CD4-positive, alpha-beta T cell (primary cell): Measurements from ENCODE around the gene HIPK4. TPM values are rescaled to one million over a fixed set of nuclear protein-coding genes. Genes with fewer than 3 reads are reported as not detected.

Experiments used
- ATAC-seq: fragments of 200-7000 bp; cut with Tn5 transposase; one replicate; pipeline ENCODE4 v1.10.0; 2022; ENCODE audit warnings: mild to moderate bottlenecking; ENCODE audit not compliant: poor library complexity
- CTCF ChIA-PET: fragments of 350-600 bp; sonication (Branson Sonifier 250); formaldehyde crosslinking; loops from one replicate; lab custom pipeline; 2021; ENCODE audit warnings: antibody characterized with exemption, inconsistent platforms; lab: Charles Lee
- POLR2A ChIA-PET: fragments of 350-600 bp; sonication (Branson Sonifier 250); formaldehyde crosslinking; loops from one replicate; lab custom pipeline; 2021; ENCODE audit warnings: antibody characterized with exemption, inconsistent platforms; lab: Charles Lee
- DNase-seq, 14 experiments: peaks; one replicate each; pipeline ENCODE4 v3.0.0-alpha.2; 2013 to 2020; ENCODE audit warnings: mixed read lengths in 2 of 14
- H3K27ac ChIP-seq, 2 donors: one replicate each; pipeline versions ENCODE4 v1.5.1 to v1.7.0; 2013; ENCODE audit warnings: low read length in 2 of 2, low read depth in 1 of 2, mild to moderate bottlenecking in 1 of 2
- H3K27me3 ChIP-seq, 2 experiments: 1 replicate in 1 of 2; 2 replicates in 1 of 2; pipeline versions ENCODE4 v1.6.1 to v1.7.0; 2013; ENCODE audit warnings: low read length in 2 of 2, control low read depth in 1 of 2, mild to moderate bottlenecking in 1 of 2, moderate library complexity in 1 of 2; ENCODE audit not compliant: insufficient read depth in 2 of 2, control insufficient read depth in 1 of 2
- H3K36me3 ChIP-seq: one replicate; pipeline ENCODE4 v1.6.1; 2013; ENCODE audit warnings: low read length, control low read depth; ENCODE audit not compliant: insufficient read depth
- H3K4me1 ChIP-seq: one replicate; pipeline ENCODE4 v1.6.1; 2013; ENCODE audit warnings: low read length, control low read depth; ENCODE audit not compliant: insufficient read depth
- H3K4me3 ChIP-seq: one replicate; pipeline ENCODE4 v1.5.1; 2013; ENCODE audit warnings: mild to moderate bottlenecking, low read length, moderate library complexity
- H3K9me3 ChIP-seq, 2 experiments: 1 replicate in 1 of 2; 2 replicates in 1 of 2; pipeline versions ENCODE4 v1.6.1 to v1.7.0; 2013; ENCODE audit warnings: low read length in 2 of 2, mild to moderate bottlenecking in 2 of 2, control low read depth in 1 of 2, moderate library complexity in 1 of 2; ENCODE audit not compliant: control insufficient read depth in 1 of 2, insufficient read depth in 1 of 2
- H3K27ac Mint-ChIP-seq: one replicate; pipeline ENCODE4 v1.8.0; 2020; ENCODE audit warnings: mixed read lengths
- H3K27me3 Mint-ChIP-seq: one replicate; pipeline ENCODE4 v1.8.0; 2021; ENCODE audit warnings: mixed read lengths
- H3K36me3 Mint-ChIP-seq: one replicate; pipeline ENCODE4 v1.8.0; 2021; ENCODE audit warnings: low read depth, mixed read lengths
- H3K4me1 Mint-ChIP-seq: one replicate; pipeline ENCODE4 v1.8.0; 2021; ENCODE audit warnings: low read depth, mixed read lengths
- H3K4me3 Mint-ChIP-seq: one replicate; pipeline ENCODE4 v1.8.0; 2020; ENCODE audit warnings: mild to moderate bottlenecking, mixed read lengths
- H3K9me3 Mint-ChIP-seq: one replicate; pipeline ENCODE4 v1.8.0; 2020; ENCODE audit warnings: mixed read lengths
- CTCF ChIP-seq: fragments of 200-600 bp; IDR thresholded peaks from one replicate; pipeline ENCODE4 v1.8.0; 2022; ENCODE audit warnings: antibody characterized with exemption, mild to moderate bottlenecking
- intact Hi-C, 2 experiments: fragments of 100-400 bp; cut with DNase I in 1 of 2; cut with micrococcal nuclease in 1 of 2; formaldehyde crosslinking; loops; one replicate each; pipeline versions ENCODE4 v1.15.1 to v1.9.0; 2023 to 2025; cut with DNase I, micrococcal nuclease
- total RNA-seq, 174 experiments: library from RNA in 2 of 174; stranded (reverse) in 2 of 174; gene quantifications; one replicate each; pipeline ENCODE4 v1.2.3 and lab custom pipeline; 2021 to 2026

HIPK4 gene
- total RNA-seq, 2 experiments from 2014 or later: 0.08 to 0.11 TPM

GRCh38 chr19:40358773-40359172 is 31.2 kb downstream of the HIPK4 start:
- Mint-ChIP-seq H3K4me1 (peaks cover 25% of the 10 kb centered on the region), H3K36me3 (peaks cover 9% of the 10 kb centered on the region)
- POLR2A ChIA-PET: no interaction called here

GRCh38 chr19:40357640-40358039 is 32.3 kb downstream of the HIPK4 start:
- ChIA-PET CTCF (no interaction called here), POLR2A (no interaction called here)
- intact Hi-C loops: no loop called here
- no peaks in the 10 kb centered on the region for H3K27me3 Mint-ChIP-seq
- H3K36me3 Mint-ChIP-seq: peaks cover 9% of the 10 kb centered on the region
- Histone ChIP-seq H3K4me3 (no peak overlapping the region), H3K9me3 (no peaks in the 10 kb centered on the region), H3K27me3 (no peaks in the 10 kb centered on the region), H3K27ac (no peak overlapping the region), H3K36me3 (peaks cover 3% of the 10 kb centered on the region), H3K4me1 (peaks cover 11% of the 10 kb centered on the region)
- DNase-seq (no peak), ATAC-seq (no peak)
- H3K27ac Mint-ChIP-seq: no peak overlapping the region
- no peaks in the 10 kb centered on the region for H3K9me3 Mint-ChIP-seq
- H3K4me3 Mint-ChIP-seq: no peak overlapping the region
- no peak for TF ChIP-seq CTCF
- peaks cover 19% of the 10 kb centered on the region for H3K4me1 Mint-ChIP-seq

More at GRCh38 chr19:40358773-40359172, 31.2 kb downstream of the HIPK4 start:
- Mint-ChIP-seq H3K9me3 (no peaks in the 10 kb centered on the region), H3K27ac (no peak overlapping the region), H3K27me3 (no peaks in the 10 kb centered on the region), H3K4me3 (no peak overlapping the region)
- intact Hi-C loops: no loop called here
- no peaks in the 10 kb centered on the region for H3K9me3 ChIP-seq
- H3K4me3 ChIP-seq: no peak overlapping the region
- H3K27me3 ChIP-seq: no peaks in the 10 kb centered on the region
- DNase-seq (peak in 3 of 14 experiments; percentile 19 to 59 (median 55)), ATAC-seq (no peak)
- H3K4me1 ChIP-seq: peaks cover 18% of the 10 kb centered on the region
- no peak overlapping the region for H3K27ac ChIP-seq
- peaks cover 3% of the 10 kb centered on the region for H3K36me3 ChIP-seq
- TF ChIP-seq CTCF: no peak
- CTCF ChIA-PET: no interaction called here

- H3K27ac ChIP-seq: no peak overlapping the region
- H3K27ac Mint-ChIP-seq: no peak overlapping the region
These were observed 33.0 kb downstream of the HIPK4 start for GRCh38 chr19:40356681-40357595.

More at GRCh38 chr19:40356681-40357595, 33.0 kb downstream of the HIPK4 start:
- no peak overlapping the region for H3K4me3 ChIP-seq
- Mint-ChIP-seq H3K4me3 (no peak overlapping the region), H3K27me3 (no peaks in the 10 kb centered on the region), H3K9me3 (no peaks in the 10 kb centered on the region), H3K36me3 (peaks cover 4% of the 10 kb centered on the region), H3K4me1 (peaks cover 14% of the 10 kb centered on the region)
- peaks cover 11% of the 10 kb centered on the region for H3K4me1 ChIP-seq
- POLR2A ChIA-PET: no interaction called here
- intact Hi-C loops: no loop called here
- no peak for ATAC-seq
- H3K9me3 ChIP-seq: no peaks in the 10 kb centered on the region
- CTCF ChIA-PET: no interaction called here
- H3K27me3 ChIP-seq: no peaks in the 10 kb centered on the region
- no peak for DNase-seq
- TF ChIP-seq CTCF: no peak
- peaks cover 3% of the 10 kb centered on the region for H3K36me3 ChIP-seq
